Muscle of leg (tissue), 11 donors: ENCODE data around the gene PLEKHF1. TPM values are rescaled to one million over a fixed set of nuclear protein-coding genes. Genes with fewer than 3 reads are reported as not detected.
A peak's percentile ranks its signal among the peaks of the same experiment; 100 is the strongest.
"Not testable (repeated sequence)": the region's sequence is repeated elsewhere in the genome, so short reads cannot be mapped to it uniquely, and the experiment has no call there.

Experiments used
- DNase-seq: peaks from one replicate; pipeline ENCODE4 v3.0.0; 2013
- H3K27ac ChIP-seq: one replicate; pipeline ENCODE4 v1.5.1; 2013; ENCODE audit warnings: mild to moderate bottlenecking, low read length, control low read depth
- H3K27me3 ChIP-seq: one replicate; pipeline ENCODE4 v1.6.1; 2013; ENCODE audit warnings: low read length; ENCODE audit not compliant: control insufficient read depth, insufficient read depth
- H3K36me3 ChIP-seq: one replicate; pipeline ENCODE4 v1.6.1; 2013; ENCODE audit warnings: low read length; ENCODE audit not compliant: control insufficient read depth, insufficient read depth
- H3K4me1 ChIP-seq: one replicate; pipeline ENCODE4 v1.6.1; 2013; ENCODE audit warnings: low read length; ENCODE audit not compliant: control insufficient read depth, insufficient read depth
- H3K4me3 ChIP-seq: one replicate; pipeline ENCODE4 v1.5.1; 2013; ENCODE audit warnings: low read length, control low read depth
- H3K9me3 ChIP-seq: replicated peaks from 2 replicates; pipeline ENCODE4 v1.6.1; 2013; ENCODE audit warnings: low read depth, low read length; ENCODE audit not compliant: control insufficient read depth
- WGBS: methylation state at CpG from one replicate; pipeline ENCODE4 v1.1.5; 2013; ENCODE audit warnings: missing lambda C conversion rate; ENCODE audit not compliant: insufficient coverage; 5-methylcytosine and 5-hydroxymethylcytosine counted together
- polyA plus RNA-seq, 8 donors: library from polyadenylated mRNA; unstranded; fragments of 120-200 nt; gene quantifications; one replicate each; pipeline versions ENCODE4 v1.2.1 to v1.2.3, GENCODE V29; 2013; ENCODE audit warnings: inconsistent platforms in 1 of 8, low replicate concordance in 1 of 8; ENCODE audit not compliant: insufficient read length in 8 of 8, insufficient read depth in 1 of 8
- total RNA-seq: library from RNA; stranded (reverse); fragments of 120-200 nt; gene quantifications from one replicate; pipeline ENCODE4 v1.2.4, GENCODE V29; 2013

The PLEKHF1 gene
- total and polyA plus RNA-seq, 9 donors = 3.2 to 7.0 (median 4.5) TPM

- Histone ChIP-seq H3K9me3 (no peaks in the 10 kb centered on the region), H3K4me1 (peaks cover 49% of the 10 kb centered on the region), H3K36me3 (peaks cover under 1% of the 10 kb centered on the region), H3K4me3 (no peak overlapping the region), H3K27ac (no peak overlapping the region), H3K27me3 (peaks cover 12% of the 10 kb centered on the region)
- WGBS = 84% methylated on average over 16 of the region's 19 CpGs
- DNase-seq = no peak
These were observed 1.2 kb upstream of the PLEKHF1 start for GRCh38 chr19:29663861-29664752.

DNA sequence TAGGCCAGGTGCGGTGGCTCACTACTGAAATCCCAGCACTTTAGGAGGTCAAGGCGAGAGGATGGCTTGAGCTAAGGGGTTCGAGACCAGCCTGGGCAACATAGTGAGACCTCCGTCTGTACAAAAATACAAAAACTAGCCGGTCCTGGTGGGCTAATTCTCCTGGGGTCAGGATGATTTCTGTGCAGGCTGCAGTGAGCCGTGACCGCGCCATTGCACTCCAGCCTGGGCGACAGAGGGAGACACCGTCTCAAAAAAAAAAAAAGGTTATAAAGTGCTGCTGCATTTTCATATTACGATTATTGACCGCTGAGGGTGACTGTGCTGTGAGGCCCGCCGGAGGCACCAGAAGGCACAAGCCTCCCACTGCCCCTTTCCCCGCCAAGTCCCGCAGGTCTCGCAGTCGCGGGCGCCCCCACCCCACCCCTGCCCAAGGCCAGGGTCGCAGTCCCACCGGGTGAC lies 477 bp upstream of the PLEKHF1 start:
- Histone ChIP-seq H3K9me3 (no peaks in the 10 kb centered on the region), H3K36me3 (peaks cover 4% of the 10 kb centered on the region), H3K27me3 (peaks cover 12% of the 10 kb centered on the region), H3K27ac (no peak overlapping the region), H3K4me1 (peaks cover 51% of the 10 kb centered on the region), H3K4me3 (peak overlapping the region; percentile 48)
- DNase-seq = no peak
- WGBS = 13% methylated on average over 7 of the region's 22 CpGs

DNA sequence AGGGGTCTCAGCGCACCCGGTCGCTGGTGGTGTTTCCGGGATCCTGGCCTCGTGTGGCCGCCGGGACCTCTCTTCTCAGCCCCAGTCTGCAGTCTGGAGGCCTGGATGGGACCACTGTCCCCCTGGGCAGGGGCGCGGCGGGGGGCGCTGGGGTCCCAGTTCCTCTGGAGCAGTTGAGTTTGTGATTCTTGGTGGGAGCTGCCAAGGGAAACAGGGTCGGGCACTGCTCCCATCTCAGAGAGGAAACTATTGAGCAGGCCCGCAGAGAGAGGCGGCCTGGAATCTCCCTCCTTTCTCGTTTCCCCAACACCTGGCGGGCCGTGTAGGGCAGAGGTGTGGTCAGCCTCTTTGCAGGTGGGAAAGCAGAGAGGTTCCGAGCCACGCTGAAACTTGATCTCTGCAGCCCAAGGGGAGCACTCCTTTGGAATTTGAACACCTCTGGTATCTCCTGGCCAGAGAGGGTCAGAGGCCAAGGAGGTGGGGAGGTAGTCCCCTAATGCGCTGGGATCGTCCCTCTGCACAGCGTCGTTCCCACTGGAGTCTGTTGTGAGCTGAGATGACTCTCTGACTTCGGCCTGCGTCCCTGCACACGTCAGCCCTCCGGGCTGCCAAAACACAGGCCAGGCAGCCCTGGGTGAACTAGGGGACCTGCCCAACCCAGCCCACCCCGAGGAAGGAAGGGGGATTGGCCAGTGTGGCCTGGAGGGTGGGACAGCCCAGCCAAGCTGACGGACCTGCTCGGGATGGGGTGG lies 741 bp downstream of the PLEKHF1 start:
- Histone ChIP-seq H3K4me1 (peaks cover 51% of the 10 kb centered on the region), H3K27me3 (peaks cover 12% of the 10 kb centered on the region), H3K27ac (peak overlapping the region; percentile 92), H3K9me3 (no peaks in the 10 kb centered on the region), H3K4me3 (peak overlapping the region; percentile 60), H3K36me3 (peaks cover 4% of the 10 kb centered on the region)
- peak; percentile 79 for DNase-seq
- 1% methylated on average over 23 of the region's 30 CpGs for WGBS

GRCh38 chr19:29666578-29667386 lies 1.5 kb downstream of the PLEKHF1 start:
- peak; percentile 94 for DNase-seq
- H3K4me3 ChIP-seq = peak overlapping the region; percentile 60
- peak overlapping the region; percentile 92 for H3K27ac ChIP-seq
- H3K36me3 ChIP-seq = peaks cover 4% of the 10 kb centered on the region
- 8% methylated on average over 18 of the region's 20 CpGs for WGBS
- H3K9me3 ChIP-seq = no peaks in the 10 kb centered on the region
- peaks cover 55% of the 10 kb centered on the region for H3K4me1 ChIP-seq
- H3K27me3 ChIP-seq = peaks cover 12% of the 10 kb centered on the region

DNA sequence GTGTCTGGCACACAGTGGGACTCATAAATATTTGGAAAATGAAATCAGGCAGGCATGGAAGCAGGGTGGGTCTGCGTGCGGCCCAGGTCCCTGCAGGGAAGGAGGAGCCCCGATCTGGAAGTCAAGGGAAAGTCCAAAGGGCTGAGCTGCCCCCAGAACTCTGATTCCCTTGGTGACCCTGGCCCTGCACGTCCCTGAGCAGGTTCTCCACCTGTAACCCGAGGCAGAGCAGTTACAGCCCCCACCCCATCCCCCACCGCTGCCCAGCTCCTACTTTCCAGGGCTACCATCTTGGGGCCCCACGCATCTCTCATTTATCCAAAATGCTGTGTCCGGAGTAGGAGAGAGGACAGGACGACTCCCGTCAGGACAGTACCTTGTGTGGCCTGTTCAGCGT lies 2.1 kb downstream of the PLEKHF1 start:
- H3K9me3 ChIP-seq = no peaks in the 10 kb centered on the region
- peaks cover 57% of the 10 kb centered on the region for H3K4me1 ChIP-seq
- peaks cover 12% of the 10 kb centered on the region for H3K27me3 ChIP-seq
- H3K27ac ChIP-seq = peak overlapping the region; percentile 92
- no peak for DNase-seq
- 50% methylated on average over 4 of the region's 11 CpGs for WGBS
- H3K4me3 ChIP-seq = no peak overlapping the region
- peaks cover 4% of the 10 kb centered on the region for H3K36me3 ChIP-seq

GRCh38 chr19:29667901-29668341 lies 2.7 kb downstream of the PLEKHF1 start:
- no peak overlapping the region for H3K4me3 ChIP-seq
- peaks cover 52% of the 10 kb centered on the region for H3K4me1 ChIP-seq
- 73% methylated on average over 5 of the region's 7 CpGs for WGBS
- peaks cover 4% of the 10 kb centered on the region for H3K36me3 ChIP-seq
- H3K27ac ChIP-seq = no peak overlapping the region
- no peaks in the 10 kb centered on the region for H3K9me3 ChIP-seq
- H3K27me3 ChIP-seq = peaks cover 12% of the 10 kb centered on the region
- no peak for DNase-seq

DNA sequence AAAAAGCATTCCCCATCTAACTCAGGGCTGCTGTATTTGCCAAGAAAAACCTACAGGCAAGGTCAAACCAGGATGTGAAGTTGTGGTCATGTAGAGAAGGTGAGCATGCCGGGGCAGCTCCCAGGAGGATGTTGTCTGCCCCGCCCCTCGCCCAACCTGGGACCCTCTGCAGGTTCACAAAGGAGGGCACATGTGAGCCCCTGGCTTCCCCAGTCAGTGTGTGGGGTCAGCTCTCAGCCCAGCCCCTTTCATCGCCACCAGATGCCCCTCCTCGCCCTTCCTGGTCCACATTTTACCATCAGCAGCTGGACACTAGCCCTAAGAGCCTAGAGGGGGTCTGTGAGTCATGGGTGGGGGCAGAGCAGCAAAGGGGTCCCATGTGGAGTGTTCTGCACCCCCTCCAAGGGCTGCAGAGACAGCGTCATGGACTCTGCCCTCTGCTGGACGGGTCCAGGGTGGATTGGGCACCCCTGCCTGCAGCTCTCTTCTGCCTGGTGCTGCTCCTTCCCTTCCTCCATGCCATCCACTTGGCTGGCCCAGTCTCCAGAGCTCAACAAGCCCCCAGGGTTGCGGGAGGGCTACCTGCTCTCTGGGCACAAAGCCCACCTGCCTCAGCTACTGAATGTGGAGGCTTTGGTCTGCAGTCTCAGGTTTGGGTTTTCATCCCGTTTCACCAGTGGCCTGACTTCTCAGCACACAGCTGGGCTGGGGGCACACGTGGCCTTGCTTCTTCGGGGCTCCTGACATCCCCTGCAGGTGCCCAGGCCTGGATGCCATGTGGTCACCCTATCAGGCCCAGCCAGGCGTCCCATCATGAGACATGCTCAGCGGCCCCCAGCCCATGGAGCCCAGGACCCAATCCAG lies 3.7 kb downstream of the PLEKHF1 start:
- no peak overlapping the region for H3K27ac ChIP-seq
- no peak overlapping the region for H3K4me3 ChIP-seq

DNA sequence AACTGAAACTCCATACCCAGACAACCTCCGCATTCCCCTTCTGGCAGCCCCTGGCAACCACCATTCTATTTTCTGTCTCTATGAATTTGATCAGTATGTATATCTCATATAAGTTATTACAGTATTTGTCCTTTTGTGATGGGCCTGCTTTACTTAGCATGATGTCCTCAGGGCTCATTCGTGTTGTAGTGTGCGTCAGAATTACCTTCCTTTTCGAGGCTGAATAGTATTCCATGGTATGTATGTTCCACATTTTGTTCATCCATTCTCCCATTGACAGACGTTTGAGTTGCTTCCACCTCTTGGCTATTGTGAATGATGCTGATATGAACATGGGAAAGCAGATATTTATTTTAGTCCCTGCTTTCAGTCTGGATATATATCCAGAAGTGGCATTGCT lies 5.0 kb downstream of the PLEKHF1 start:
- H3K4me3 ChIP-seq = no peak overlapping the region
- no peaks in the 10 kb centered on the region for H3K9me3 ChIP-seq
- peaks cover 12% of the 10 kb centered on the region for H3K27me3 ChIP-seq
- WGBS = no CpG with 5 or more reads among the region's 5 CpGs
- H3K27ac ChIP-seq = no peak overlapping the region
- peaks cover 9% of the 10 kb centered on the region for H3K36me3 ChIP-seq
- H3K4me1 ChIP-seq = peaks cover 38% of the 10 kb centered on the region
- no peak for DNase-seq

More for the DNA sequence above, 3.7 kb downstream of the PLEKHF1 start:
- Histone ChIP-seq H3K27me3 (peaks cover 12% of the 10 kb centered on the region), H3K9me3 (no peaks in the 10 kb centered on the region), H3K36me3 (peaks cover 4% of the 10 kb centered on the region), H3K4me1 (peaks cover 47% of the 10 kb centered on the region)
- WGBS = 81% methylated on average over 8 of the region's 13 CpGs
- no peak for DNase-seq

GRCh38 chr19:29671026-29671392 lies 5.7 kb downstream of the PLEKHF1 start:
- WGBS = no CpG with 5 or more reads among the region's 6 CpGs
- Histone ChIP-seq H3K27me3 (peaks cover 10% of the 10 kb centered on the region), H3K4me1 (peaks cover 33% of the 10 kb centered on the region)
- not testable (repeated sequence) for H3K36me3 ChIP-seq, DNase-seq, H3K27ac ChIP-seq, H3K4me3 ChIP-seq, H3K9me3 ChIP-seq
